Midbrain (tissue), 1 donor: Measurements from ENCODE around the gene PEA15.

Experiments
- DNase-seq: peaks from one replicate; lab custom pipeline; 2025; lab: John Stamatoyannopoulos, UW

Gene PEA15, protein sequence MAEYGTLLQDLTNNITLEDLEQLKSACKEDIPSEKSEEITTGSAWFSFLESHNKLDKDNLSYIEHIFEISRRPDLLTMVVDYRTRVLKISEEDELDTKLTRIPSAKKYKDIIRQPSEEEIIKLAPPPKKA

DNA sequence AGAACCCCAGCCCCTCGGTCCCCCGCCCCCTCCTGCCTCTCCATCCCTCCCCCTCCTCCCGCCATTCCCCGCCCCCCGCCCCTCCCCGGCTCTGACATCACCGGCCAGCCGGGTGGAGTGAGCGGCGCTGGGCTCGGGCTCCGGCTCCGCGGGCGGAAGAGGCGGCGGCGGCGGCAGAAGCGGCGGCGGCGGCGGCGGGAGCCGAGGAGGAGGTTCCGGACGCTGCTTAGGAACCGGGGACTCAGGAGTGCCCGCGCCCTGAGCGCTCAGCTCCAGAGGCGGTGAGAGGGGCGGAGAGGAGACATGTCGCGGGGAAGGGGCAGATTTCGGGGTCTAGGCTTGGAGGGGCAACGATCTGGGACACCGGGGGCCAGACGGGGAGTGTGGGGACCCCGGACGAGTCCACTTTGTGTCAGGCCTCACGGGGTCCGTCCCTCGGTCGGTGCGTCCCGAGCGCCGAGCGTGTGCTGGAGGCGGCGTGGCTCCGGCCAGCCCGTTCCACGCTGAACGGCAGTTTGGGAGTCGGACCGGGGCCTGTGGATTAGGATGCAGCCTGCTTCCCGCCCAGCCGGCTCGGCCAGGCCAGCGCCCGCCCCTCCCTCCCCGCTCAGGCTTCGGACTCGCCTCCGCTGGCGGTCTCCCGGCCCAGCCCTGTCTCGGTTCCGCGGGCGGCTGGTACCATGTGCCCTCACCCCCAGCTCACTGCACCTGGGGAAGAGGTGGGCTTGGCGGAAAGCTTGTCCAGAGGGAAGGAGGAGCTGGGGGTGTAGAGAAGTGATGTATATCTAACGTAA, at the start of gene PEA15:
PEA15 (plus strand) TSS at position 143 of the 794 bp plus-strand sequence. CDS start 6,161 bp downstream, outside the sequence.
- peak; percentile 78 for DNase-seq

DNA sequence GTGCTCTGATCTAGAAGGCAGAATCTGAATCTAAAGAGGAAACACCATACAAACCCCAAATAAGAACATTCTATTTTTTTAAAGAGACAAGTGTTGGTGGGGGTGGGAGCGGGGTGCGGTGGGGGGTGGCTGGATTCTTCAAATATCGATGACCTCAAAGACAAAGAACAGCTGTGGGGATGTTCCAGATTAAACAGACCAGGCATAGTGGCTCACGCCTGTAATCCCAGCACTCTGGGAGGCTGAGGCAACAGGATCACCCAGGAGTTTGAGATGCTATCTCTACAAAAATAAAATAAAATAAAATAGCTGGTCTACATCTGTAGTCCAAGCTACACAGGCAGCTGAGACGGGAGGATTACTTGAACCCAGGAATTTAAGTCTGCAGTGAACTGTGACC, 48.8 kb upstream of the PEA15 start:
- no peak for DNase-seq

DNA sequence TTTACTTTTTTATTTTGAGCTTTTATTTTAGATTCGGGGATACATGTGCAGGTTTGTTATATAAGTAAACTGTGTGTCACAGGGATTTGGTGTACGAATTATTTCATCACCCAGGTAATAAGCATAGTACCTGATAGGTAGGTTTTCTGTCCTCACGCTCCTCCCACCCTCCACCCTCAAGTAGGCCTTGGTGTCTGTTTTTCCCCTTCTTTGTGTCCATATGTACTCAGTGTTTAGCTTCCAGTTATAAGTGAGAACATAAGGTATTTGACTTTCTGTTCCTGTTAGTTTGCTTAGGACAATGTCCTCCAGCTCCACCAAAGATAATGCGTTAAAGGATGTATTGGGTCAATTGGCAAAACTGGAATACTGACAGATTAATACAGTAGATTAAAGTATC, 48.0 kb upstream of the PEA15 start:
- DNase-seq = no peak

DNA sequence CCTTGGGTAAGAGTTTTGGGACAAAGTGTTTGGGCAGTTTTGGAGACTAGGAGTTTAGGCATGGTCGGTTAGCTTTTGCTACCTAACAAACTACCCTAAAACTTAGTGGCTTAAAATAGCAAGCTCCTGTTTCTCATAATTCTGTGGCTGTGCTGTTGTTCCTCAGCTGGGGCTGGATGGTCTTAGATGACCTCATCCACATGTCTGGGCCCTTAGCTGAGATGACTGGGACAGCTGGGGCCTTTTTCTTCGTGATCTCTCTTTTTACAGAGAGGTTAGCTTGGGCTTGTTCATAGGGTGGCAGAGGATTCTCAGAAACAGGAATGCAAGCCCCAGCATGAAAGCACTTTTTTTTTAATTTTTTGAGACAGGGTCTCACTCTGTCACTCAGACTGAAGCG, 47.2 kb upstream of the PEA15 start:
- DNase-seq = no peak

DNA sequence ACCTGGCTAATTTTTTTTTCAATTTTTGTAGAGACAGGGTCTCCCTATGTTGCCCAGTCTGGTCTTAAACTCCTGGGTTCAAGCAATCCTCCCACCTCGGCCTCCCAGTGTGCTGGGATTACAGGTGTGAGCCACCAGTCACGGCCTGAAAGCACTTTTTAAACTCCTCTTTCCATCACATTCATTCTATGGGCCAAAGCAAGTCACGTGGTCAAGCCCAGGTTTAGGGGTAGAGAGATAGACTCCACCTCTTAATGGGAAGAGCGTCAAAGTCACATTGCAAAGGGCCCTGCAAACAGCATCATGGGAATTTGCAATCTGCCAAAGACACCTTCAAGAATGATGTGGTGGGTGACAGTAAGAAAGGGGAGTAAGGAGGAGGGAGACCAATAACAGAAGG, 46.6 kb upstream of the PEA15 start:
- DNase-seq = no peak

DNA sequence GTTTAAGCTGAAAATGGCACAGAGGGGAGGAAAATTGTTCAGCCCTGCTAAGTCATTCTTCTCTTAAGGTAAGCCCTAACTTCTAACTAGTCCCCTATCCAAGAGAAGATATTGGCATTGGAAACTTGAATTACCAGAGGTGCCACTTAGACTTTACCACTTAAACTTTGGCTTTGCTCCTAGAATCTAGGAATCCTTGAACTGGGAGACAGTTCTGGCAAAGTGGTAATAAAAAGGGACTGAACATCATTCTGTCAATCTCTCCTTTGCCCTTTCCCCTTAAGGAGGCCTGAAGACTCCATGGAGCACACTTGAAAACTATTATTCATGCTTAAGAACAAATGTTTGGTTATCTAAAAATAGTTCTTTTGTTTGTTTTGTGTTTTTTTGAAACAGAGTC, 45.3 kb upstream of the PEA15 start:
- DNase-seq = no peak

DNA sequence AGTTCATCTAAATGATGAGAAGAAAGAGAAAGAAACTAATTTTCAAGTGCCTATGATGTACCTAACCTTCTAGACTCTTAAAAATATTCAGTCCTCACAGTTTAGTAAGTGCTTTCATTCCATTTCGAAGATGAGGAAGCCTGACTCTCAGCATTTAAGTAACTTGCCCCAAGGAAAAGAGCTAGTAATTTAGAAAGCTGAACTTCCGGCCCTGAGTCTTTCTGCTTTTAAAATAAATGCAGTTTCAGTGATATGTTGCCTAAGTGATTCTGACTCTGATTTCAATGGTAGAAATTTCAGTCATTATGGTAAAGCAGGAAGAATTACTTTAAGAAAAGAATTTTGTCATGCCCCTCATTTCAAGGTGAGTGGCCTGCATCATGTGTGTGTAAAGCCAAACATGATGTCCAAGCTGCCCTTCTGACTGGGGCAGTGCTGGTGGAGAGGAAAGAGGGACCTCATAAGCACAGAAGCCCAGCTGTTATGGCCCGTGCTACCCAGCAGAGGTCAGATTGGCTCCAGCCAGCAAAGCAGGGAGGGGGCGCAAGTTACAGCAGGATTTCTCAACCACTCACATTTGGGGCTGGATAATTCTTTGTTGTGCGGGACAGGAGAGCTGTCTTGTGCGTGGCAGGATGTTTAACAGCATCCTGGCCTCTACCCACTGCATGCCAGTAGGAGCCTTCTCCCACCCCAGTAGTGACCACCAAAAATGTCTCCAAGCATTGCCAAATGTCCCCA, 43.0 kb upstream of the PEA15 start:
- DNase-seq = no peak

DNA sequence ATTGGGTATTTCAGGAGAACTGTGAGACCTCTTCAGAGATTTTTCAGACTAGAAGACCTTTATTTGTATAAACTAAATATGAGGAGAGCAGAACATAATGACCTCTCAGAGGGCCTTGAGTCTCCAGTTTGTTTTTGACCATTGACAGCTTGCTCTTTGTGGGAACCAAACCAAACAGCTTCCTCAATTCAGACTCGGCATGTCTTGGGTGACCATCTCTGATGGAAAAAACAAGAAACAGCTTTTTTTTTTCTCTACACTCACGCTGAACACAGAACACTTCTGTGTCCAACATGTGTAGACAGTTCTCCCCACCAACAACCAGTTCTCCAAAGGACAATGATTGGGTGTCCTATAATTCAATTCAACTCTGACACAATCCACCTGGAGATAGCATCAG, 42.3 kb upstream of the PEA15 start:
- no peak for DNase-seq

DNA sequence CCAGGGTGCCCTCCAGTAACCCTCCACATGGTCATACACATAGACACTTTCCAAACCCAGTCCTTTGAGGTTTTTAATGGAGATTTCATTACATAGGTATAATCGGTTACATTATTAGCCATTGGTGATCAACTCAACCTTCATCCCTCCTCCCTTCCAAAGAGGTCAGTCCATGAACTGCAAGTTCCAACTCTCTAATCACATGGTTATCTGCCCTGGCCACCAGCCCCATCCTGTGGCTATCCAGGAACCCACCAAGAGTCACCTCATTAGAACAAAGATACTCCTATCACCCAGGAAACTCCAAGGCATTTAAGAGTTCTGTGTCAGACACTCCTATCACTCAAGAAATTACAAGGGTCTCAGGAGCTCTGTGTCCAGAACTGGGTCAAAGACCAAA, 41.6 kb upstream of the PEA15 start:
- no peak for DNase-seq

DNA sequence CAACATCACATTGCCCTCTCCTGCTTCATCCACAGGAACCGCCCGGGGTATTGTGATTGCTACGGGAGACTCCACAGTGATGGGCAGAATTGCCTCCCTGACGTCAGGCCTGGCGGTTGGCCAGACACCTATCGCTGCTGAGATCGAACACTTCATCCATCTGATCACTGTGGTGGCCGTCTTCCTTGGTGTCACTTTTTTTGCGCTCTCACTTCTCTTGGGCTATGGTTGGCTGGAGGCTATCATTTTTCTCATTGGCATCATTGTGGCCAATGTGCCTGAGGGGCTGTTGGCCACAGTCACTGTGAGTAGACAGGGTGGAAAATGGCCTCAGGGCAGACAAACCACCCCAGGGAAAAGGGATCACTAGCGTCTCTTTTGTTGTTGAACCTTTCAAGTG, 41.1 kb upstream of the PEA15 start:
- no peak for DNase-seq

DNA sequence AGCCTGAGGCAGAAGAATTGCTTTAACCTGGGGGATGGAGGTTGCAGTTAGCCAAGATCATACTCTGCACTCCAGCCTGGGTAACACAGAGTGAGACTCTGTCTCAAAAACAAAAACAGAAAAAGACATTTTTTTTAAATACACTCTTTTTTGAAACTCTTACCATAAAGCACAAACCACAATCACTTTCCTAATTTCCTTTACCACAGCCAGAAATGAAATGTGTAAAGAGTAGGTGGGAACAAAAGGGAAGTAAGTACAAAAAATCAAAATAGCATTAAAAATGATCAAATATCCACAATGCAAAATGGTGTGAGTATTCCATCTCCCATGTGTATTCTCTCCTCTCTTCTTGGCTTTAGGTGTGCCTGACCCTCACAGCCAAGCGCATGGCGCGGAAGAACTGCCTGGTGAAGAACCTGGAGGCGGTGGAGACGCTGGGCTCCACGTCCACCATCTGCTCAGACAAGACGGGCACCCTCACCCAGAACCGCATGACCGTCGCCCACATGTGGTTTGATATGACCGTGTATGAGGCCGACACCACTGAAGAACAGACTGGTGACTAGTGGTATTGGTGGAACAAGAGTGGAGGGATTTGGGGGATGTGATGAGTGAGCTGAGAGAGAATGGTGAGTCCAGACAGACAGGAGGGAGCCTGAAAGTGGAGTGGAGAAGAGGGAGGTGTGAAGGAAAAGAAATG, 38.9 kb upstream of the PEA15 start:
- DNase-seq = no peak

DNA sequence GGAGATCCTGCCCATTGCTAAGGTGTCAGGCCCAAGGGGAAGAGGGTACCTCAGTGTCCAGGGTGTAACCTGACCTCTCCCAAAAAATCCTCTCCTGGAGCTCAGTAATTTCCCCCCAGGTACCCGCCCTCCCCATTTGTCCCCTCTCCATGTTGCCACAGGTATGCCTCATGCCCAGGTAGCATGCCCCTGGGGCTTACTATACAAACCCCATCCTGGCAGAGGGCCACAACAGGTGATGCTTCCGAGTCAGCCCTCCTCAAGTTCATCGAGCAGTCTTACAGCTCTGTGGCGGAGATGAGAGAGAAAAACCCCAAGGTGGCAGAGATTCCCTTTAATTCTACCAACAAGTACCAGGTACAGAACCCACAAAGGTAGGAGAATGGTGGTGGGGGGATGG, 38.1 kb upstream of the PEA15 start:
- DNase-seq = no peak

DNA sequence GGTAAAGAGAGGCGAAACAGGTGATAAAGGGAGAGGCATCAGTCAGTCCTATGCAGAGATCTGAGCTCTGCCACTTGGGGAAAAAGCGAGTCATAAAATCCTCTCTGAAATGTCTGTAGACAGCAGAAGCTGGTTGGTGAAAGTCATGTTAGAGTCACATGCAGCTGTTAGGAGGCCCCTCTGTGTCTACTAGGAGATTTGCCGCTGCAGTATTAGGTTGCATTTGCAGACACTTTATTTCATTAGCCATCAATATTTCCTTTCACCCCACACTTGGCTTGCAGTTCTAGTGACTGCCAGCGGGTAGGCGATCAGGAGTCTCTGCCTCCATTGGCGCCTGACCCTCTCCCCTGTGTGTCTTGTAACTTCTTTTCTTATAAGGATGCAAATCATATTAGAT, 37.6 kb upstream of the PEA15 start:
- no peak for DNase-seq

DNA sequence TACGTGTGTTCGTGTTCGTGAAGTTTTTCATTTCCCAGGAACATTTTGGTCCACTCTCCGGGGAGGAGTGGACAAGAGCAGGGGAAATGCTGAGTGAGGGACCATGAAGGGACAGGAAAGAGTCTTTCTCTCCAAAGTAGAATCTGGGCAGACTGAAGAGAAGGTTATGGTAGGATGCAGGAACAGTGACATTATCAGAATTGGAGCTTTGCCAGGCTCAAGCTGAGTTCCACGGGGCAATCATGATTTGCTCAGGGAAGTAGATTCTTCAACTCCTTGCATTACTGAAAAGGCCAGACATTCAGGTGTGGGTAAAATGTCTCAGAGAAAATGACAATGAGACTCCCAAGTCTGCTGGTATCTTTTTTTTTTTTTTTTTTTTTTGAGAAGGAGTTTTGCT, 37.2 kb upstream of the PEA15 start:
- no peak for DNase-seq

DNA sequence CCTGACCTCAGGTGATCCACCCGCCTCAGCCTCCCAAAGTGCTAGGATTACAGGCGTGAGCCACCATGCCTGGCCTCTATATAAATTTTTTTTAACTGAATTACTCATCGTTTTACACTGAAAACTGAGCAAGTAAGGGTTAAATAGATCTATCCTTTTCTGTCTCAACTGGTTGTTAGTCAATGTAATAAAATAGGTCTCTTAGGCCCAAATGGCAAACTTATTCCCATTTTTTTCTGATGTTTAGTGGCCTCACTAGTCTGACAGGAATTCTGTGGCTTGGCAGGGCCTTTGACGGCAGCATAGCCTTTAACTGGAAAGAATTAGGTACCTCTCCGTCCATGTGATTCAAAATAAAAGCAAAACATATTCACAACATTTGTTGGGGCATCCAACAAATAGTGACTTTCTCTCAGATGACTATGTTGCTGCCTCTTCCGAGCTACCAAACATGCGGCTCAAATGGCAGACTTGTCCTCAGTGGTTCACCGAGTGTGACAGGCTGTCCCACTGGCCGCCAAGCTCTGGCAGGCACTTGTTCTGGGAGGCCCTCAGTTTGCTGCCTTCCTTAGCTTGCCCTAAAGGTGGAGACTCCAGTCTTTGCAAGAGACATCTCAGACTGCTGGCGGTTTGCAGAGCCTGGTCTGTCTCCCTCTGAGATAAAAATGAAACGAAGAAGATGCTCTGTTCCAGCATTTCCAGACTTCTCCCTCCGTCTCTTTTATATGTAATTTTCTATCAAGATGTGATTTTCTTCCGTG, 36.4 kb upstream of the PEA15 start:
- DNase-seq = no peak

DNA sequence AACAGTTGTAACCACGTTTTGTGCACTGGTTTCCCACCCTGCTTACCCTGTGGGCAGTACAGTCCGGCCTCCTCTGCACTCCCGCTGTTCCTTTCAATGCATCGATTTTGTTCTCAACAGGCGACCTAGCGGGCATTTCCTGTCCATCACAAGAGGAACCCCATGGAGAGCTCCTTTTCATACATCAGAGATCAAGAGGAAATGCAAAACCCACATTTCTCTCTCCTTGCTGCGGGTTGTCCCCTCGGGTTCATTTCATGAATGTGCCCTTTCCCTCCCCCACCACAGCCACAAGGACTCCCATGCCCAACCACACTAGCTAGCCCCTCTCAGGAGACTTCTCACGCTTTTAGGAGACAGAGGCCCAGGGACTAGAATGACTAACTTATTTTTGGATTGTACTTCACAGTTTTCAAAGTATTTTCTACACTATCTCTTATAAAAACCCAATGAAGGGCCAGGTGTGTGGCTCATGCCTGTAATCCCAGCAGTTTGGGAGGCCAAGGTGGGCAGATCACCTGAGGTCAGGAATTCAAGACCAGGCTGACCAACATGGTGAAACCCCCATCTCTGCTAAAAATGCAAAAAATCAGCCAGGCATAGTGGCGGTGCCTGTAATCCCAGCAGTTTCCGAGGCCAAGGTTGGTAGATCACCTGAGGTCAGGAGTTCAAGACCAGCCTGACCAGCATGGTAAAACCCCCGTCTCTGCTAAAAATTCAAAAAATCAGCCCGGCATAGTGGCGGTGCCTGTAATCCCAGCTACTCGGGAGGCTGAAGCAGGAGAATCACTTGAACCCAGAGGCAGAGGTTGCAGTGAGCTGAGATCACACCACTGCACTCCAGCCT, 35.4 kb upstream of the PEA15 start:
- no peak for DNase-seq

DNA sequence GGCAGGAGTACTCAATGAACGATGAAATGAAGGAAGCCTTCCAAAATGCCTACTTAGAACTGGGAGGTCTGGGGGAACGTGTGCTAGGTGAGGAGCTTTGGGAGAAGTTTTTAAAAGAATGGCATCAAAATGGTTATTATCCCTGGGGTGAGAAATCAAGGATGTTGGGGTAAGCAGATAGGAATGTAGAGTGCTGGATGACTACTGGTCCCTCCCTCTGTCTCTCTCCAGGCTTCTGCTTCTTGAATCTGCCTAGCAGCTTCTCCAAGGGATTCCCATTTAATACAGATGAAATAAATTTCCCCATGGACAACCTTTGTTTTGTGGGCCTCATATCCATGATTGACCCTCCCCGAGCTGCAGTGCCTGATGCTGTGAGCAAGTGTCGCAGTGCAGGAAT, 33.8 kb upstream of the PEA15 start:
- no peak for DNase-seq

DNA sequence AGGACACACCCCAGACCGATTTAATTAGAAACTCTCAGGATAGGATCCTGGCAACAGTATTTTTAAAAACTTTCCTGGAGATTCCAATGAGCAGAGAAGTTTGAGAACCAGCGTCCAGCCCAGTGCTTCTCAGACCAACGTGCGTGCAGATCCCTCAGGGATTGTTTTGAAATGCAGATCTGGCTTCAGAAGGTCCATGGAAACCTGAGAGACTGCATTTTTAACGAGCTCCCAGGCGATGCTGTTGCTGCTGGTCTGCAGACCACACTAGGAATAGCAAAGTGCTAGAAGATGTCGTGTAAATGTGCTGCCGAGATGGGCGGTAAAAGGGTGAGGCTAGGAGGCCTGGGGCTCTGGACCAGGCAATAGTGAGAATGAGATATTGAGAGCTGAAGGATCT, 33.2 kb upstream of the PEA15 start:
- no peak for DNase-seq

DNA sequence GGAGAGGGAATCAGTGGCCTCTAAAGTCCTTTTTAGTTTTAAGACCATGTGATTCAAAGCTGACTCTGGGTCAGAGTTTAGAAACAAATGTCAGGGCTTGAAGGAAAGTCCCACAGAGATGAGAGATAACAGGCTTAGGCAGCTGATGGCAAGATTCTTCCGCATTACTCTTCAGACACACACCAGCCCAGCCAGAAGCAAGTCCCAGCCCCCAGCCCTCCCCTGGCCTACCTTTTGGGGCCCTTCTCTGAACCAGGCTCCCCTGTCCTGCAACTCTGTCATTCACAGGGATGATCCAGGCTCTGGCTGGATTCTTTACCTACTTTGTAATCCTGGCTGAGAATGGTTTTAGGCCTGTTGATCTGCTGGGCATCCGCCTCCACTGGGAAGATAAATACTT, 28.0 kb upstream of the PEA15 start:
- DNase-seq = no peak

DNA sequence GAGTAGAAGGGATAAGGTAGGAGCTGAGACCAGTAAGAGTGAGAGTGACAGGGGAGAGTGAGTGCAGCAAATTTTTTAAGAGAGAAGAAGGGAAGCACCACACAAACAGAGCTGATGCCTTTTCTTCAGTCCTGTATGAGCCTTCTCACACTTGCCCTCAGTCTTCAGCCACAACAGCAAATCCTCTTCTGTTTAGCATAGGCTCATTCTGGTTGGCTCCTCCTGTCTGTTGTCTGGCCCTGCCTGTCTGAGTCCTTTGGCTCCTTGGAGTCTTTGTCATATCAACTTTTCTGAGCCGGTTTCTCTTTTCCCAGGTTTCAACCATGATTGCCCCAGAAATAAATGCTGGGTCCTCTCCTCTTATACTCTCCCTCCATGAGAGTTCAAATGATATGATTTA, 27.5 kb upstream of the PEA15 start:
- no peak for DNase-seq

DNA sequence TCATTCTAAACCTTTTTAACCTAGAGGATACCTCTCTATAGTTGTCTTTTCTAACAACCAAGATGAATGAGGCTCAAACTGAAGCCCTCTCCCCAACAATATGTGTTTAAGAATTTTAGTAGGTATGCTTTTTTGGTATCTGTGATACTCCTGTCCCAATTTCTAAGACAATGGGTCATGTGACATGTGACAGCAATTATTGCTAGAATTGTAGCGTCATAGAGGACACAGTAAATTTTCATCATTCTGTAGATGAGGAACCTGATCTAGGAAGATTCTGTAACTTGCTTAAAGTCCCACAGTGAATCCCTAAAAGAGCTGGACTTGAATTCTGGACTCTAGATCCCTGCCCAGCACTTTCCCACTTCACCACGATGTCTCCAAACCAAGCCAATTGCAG, 26.5 kb upstream of the PEA15 start:
- DNase-seq = no peak
